Neural cell (in vitro differentiated cells): ENCODE data around the gene CRYBA1.

Experiments used
- EZH2 ChIP-seq: fragments of 200-600, 300-800 bp; shearing (Covaris generic), sonication (generic); IDR thresholded peaks from 2 replicates; pipeline ENCODE4 v1.6.1; 2014; ENCODE audit warnings: antibody characterized with exemption, low read length, borderline replicate concordance, mild to moderate bottlenecking; ENCODE audit not compliant: insufficient read depth, poor library complexity, severe bottlenecking
- TF ChIP-seq, protein P1 (sequence below): IDR thresholded peaks from 2 replicates; pipeline ENCODE4 v1.6.1; 2012; ENCODE audit warnings: borderline replicate concordance
- TF ChIP-seq, protein P2 (sequence below): fragments of 450-650 bp; IDR thresholded peaks from 2 replicates; pipeline ENCODE4 v1.5.1; 2014; ENCODE audit warnings: antibody characterized with exemption, mild to moderate bottlenecking, moderate library complexity; ENCODE audit not compliant: poor library complexity, severe bottlenecking

DNA sequence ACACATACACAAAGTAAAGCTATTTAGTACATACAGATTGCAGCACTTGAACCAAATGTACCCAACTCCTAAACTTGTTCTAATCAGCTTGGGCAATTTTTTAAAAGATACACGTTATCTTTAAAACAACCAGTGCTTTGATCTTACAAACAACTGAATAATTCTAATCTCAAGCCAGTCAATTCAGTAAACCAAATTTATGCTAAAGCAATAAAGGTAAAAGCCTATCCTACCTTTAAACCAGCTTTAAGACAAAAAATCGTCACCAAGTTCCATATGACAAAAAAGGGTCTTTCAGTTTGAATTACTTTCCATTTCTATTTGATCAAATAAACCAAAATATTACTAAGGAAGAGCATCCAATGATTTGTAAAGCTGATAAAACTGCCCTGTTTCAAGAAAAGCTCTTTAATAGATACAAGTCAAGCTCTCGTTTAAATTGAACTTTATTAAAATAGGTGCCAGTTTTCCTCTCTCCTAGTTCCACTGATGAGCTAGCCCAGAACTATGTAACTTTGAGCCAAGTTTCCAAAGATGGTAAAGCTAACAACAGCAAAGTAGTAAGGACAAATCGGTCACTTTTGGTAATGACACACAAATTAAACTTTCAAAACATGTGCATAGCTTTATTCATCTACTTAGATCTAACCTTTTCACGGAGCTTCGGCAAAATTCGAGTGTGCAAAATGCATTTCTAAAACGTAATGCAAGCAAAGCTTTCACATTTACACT, 10.2 kb downstream of the CRYBA1 start:
- TF ChIP-seq EZH2, result no peak
- TF ChIP-seq, protein P1, sequence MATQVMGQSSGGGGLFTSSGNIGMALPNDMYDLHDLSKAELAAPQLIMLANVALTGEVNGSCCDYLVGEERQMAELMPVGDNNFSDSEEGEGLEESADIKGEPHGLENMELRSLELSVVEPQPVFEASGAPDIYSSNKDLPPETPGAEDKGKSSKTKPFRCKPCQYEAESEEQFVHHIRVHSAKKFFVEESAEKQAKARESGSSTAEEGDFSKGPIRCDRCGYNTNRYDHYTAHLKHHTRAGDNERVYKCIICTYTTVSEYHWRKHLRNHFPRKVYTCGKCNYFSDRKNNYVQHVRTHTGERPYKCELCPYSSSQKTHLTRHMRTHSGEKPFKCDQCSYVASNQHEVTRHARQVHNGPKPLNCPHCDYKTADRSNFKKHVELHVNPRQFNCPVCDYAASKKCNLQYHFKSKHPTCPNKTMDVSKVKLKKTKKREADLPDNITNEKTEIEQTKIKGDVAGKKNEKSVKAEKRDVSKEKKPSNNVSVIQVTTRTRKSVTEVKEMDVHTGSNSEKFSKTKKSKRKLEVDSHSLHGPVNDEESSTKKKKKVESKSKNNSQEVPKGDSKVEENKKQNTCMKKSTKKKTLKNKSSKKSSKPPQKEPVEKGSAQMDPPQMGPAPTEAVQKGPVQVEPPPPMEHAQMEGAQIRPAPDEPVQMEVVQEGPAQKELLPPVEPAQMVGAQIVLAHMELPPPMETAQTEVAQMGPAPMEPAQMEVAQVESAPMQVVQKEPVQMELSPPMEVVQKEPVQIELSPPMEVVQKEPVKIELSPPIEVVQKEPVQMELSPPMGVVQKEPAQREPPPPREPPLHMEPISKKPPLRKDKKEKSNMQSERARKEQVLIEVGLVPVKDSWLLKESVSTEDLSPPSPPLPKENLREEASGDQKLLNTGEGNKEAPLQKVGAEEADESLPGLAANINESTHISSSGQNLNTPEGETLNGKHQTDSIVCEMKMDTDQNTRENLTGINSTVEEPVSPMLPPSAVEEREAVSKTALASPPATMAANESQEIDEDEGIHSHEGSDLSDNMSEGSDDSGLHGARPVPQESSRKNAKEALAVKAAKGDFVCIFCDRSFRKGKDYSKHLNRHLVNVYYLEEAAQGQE, result no peak
- TF ChIP-seq, protein P2, sequence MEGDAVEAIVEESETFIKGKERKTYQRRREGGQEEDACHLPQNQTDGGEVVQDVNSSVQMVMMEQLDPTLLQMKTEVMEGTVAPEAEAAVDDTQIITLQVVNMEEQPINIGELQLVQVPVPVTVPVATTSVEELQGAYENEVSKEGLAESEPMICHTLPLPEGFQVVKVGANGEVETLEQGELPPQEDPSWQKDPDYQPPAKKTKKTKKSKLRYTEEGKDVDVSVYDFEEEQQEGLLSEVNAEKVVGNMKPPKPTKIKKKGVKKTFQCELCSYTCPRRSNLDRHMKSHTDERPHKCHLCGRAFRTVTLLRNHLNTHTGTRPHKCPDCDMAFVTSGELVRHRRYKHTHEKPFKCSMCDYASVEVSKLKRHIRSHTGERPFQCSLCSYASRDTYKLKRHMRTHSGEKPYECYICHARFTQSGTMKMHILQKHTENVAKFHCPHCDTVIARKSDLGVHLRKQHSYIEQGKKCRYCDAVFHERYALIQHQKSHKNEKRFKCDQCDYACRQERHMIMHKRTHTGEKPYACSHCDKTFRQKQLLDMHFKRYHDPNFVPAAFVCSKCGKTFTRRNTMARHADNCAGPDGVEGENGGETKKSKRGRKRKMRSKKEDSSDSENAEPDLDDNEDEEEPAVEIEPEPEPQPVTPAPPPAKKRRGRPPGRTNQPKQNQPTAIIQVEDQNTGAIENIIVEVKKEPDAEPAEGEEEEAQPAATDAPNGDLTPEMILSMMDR, result no peak
